Ascending aorta (tissue), 2 donors: ENCODE results near the gene TXNRD1. TPM values are rescaled to one million over a fixed set of nuclear protein-coding genes. Genes with fewer than 3 reads are reported as not detected.

Experiments
- DNase-seq, 2 donors: peaks; one replicate each; pipeline ENCODE4 v3.0.0-alpha.2; 2019; ENCODE audit warnings: low spot score in 2 of 2
- H3K27ac ChIP-seq, 2 donors: fragments of 200-600 bp; sonication (generic); one replicate each; pipeline ENCODE4 v1.5.1; 2016 to 2017; ENCODE audit warnings: mild to moderate bottlenecking in 1 of 2
- H3K27me3 ChIP-seq: fragments of 200-600 bp; sonication (generic); one replicate; pipeline ENCODE4 v1.5.1; 2017
- H3K36me3 ChIP-seq, 2 donors: fragments of 200-600 bp; sonication (generic); one replicate each; pipeline ENCODE4 v1.5.1; 2016
- H3K4me1 ChIP-seq, 2 donors: fragments of 200-600 bp; sonication (generic); one replicate each; pipeline ENCODE4 v1.5.1; 2016 to 2017; ENCODE audit warnings: mild to moderate bottlenecking in 1 of 2
- H3K4me3 ChIP-seq, 2 donors: fragments of 200-600 bp; sonication (generic); one replicate each; pipeline ENCODE4 v1.5.1; 2016 to 2017; ENCODE audit warnings: mild to moderate bottlenecking in 1 of 2
- H3K9me3 ChIP-seq, 2 donors: fragments of 200-600 bp; sonication (generic); one replicate each; pipeline ENCODE4 v1.5.1; 2016
- intact Hi-C: fragments of 100-400 bp; cut with DNase I; formaldehyde crosslinking; loops from one replicate; pipeline ENCODE4 v1.15.1; 2023
- total RNA-seq: library from RNA; depleted of rRNA; stranded (reverse); fragments of >200 nt; gene quantifications from one replicate; pipeline ENCODE4 v1.1.0, GENCODE V29; 2016
- TF ChIP-seq, protein P1 (sequence below), 3 experiments: fragments of 200-600 bp in 2 of 3; fragments of 450-650 bp in 1 of 3; sonication (generic) in 2 of 3; IDR thresholded peaks; one replicate each; pipeline ENCODE4 v1.5.1; 2016 to 2019; ENCODE audit warnings: antibody characterized with exemption in 3 of 3, mild to moderate bottlenecking in 1 of 3, moderate library complexity in 1 of 3

TXNRD1 gene
- total RNA-seq, 1 donor from 2014 or later, result 67.4 TPM

DNA sequence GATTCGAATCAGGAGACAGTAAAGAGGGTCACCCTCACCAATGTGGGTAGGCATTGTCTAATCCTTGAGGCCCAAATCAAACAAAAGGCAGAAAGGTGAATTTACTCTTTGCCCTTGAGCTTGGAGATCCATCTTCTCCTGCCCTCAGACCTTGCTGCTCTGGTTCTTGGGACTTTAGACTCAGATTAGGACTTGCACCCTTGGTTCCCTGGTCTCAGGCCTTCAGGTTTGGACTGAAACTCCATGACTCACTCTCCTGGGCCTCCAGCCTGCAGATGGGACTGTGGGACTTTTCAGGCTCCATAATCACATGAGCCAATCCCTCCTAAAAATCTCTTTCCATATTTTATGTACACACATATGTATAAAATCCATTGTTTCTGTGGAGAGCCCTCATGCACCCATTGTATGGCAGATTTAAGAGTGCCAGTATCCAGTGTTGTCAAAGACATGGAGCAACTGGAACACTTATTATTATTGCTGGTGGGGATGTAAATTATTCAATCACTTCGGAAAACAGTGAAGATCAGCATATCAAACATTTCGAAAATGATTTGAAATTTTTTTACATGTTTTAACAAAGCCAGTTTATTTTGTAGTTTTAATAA, 136.6 kb downstream of the TXNRD1 start:
- H3K27me3 ChIP-seq, result no peaks in the 10 kb centered on the region
- no peak for DNase-seq
- intact Hi-C loops, result no loop called here
- H3K4me1 ChIP-seq, result peaks cover 0 to 22% of the 10 kb centered on the region in 2 donors
- no peak overlapping the region for H3K27ac ChIP-seq
- H3K9me3 ChIP-seq, result no peaks in the 10 kb centered on the region
- H3K4me3 ChIP-seq, result no peak overlapping the region
- TF ChIP-seq, protein P1, sequence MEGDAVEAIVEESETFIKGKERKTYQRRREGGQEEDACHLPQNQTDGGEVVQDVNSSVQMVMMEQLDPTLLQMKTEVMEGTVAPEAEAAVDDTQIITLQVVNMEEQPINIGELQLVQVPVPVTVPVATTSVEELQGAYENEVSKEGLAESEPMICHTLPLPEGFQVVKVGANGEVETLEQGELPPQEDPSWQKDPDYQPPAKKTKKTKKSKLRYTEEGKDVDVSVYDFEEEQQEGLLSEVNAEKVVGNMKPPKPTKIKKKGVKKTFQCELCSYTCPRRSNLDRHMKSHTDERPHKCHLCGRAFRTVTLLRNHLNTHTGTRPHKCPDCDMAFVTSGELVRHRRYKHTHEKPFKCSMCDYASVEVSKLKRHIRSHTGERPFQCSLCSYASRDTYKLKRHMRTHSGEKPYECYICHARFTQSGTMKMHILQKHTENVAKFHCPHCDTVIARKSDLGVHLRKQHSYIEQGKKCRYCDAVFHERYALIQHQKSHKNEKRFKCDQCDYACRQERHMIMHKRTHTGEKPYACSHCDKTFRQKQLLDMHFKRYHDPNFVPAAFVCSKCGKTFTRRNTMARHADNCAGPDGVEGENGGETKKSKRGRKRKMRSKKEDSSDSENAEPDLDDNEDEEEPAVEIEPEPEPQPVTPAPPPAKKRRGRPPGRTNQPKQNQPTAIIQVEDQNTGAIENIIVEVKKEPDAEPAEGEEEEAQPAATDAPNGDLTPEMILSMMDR (IDR thresholded peaks at IDR 0.05), result no peak
- peaks cover 43 to 68% of the 10 kb centered on the region in 2 donors for H3K36me3 ChIP-seq

DNA sequence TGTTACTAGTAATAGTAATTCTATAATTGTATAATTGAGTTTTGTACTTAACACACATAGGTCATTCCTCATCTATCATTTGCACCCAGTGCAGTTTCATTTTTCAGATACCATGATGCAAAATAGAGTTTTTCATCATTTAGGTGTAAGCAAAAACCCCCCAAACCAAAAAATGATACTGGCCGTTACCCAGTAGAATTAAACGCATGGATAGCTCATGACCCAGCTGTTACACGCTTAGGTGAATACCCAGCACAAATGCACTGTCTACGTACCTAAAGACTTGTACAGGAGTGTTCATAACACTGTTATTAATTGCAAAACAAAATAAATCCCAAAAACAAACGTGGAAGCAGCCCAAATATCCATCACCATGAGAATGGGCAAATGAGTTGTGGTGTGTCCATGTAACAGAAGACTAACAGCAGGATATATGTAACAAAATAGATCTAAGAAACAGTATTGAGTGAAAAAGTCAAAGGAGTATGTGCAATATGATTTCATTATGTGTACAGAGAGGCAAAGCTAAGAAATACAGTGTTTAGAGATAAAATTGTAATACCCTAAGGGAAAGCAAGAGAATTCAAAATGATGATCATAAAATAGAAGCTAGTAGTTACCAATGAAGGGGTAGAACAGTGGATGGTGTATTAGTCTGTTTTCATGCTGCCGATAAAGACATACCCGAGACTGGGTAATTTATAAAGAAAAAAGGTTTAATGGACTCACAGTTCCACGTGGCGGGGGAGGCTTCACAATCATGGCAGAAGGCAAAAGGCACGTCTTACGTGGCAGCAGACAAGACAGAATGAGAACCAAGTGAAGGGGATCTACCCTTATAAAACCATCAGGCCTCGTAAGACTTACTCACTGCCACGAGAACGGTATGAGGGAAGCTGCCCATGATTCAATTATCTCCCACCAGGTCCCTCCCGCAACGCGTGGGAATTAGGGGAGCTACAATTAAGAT, 137.7 kb downstream of the TXNRD1 start:
- no peak overlapping the region for H3K4me3 ChIP-seq
- H3K9me3 ChIP-seq, result no peaks in the 10 kb centered on the region
- H3K27me3 ChIP-seq, result no peaks in the 10 kb centered on the region
- intact Hi-C loops, result no loop called here
- peak in 1 of 2 donors; percentile 34 for DNase-seq
- TF ChIP-seq, protein P1 (IDR thresholded peaks at IDR 0.05), result no peak
- H3K36me3 ChIP-seq, result peaks cover 35 to 58% of the 10 kb centered on the region in 2 donors
- H3K27ac ChIP-seq, result no peak overlapping the region
- H3K4me1 ChIP-seq, result peaks cover 0 to 16% of the 10 kb centered on the region in 2 donors

DNA sequence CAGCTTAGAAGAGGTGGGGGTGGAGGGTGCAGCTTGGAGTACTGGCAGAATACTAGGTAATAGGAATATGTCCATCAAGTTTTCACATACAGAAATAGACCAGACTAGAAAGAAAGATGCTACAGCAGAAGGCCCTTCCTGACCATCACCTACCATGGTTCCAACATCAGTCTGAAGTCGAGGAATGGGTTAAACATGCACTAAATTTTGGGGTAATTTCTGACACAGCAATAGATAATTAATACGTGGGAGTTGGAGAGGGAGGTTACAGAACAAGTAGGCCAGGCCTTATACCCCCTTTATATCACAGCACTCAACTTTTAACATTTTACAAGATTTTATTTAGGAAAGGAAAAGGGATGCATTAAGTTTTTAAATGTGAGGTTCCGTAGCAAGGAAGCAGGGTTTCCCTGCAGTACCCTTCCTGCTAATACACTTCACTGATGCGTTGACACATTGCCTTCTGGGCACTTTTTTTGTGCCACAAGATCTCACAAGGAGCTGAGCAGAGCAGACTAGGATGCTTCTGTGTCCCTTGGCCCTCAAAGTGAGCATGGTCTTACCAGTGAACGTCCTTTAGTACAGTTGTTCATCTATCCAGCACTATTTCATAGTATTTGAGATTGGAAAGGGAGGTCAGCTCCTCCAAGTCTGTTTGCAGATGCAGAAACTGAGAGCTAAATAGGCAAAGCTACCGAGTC, 138.7 kb downstream of the TXNRD1 start:
- DNase-seq, result peak in 1 of 2 donors; percentile 30
- no peaks in the 10 kb centered on the region for H3K9me3 ChIP-seq
- intact Hi-C loops, result no loop called here
- H3K36me3 ChIP-seq, result peaks cover 26 to 48% of the 10 kb centered on the region in 2 donors
- no peaks in the 10 kb centered on the region for H3K27me3 ChIP-seq
- no peak overlapping the region for H3K27ac ChIP-seq
- H3K4me1 ChIP-seq, result peaks cover 0 to 9% of the 10 kb centered on the region in 2 donors
- no peak overlapping the region for H3K4me3 ChIP-seq
- TF ChIP-seq, protein P1 (IDR thresholded peaks at IDR 0.05), result no peak

DNA sequence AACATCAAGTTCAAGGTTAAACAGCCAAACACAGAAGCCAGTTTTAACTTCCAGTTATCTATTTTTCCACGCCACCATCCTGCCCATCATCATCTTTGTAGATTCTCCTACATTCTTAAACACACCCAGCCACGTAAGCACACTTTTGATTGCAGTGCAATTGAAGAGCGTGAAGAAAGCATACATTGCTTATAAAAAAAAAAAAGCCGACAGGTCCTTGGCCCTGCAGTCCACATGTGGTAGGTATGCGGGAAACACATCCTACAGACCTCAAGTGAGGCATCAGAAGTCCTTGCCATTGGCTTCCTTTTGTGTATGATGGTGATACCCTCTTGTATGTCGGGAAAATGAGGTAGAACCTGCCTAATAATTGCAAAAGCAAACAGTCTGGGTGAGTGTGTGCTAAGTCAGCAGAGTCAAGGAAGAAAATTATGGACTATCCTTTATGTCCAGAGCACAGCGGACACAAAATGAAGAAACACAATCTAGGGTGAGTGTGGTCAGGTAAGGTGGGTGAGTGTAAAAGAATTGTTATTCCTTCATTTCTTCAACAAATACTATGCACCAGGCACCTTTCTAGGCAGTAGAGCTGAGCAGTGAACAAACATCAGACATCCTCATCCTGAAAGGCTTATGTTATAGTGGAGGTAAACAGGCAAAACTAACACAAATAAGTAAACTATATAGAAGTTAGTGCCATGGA, 139.4 kb downstream of the TXNRD1 start:
- Histone ChIP-seq H3K4me1 (peaks cover 0 to 9% of the 10 kb centered on the region in 2 donors), H3K9me3 (peaks cover 0 to 1% of the 10 kb centered on the region in 2 donors), H3K27ac (peak overlapping the region in 1 of 2 donors; percentile 11), H3K27me3 (no peaks in the 10 kb centered on the region), H3K4me3 (no peak overlapping the region), H3K36me3 (peaks cover 22 to 41% of the 10 kb centered on the region in 2 donors)
- intact Hi-C loops, result no loop called here
- peak in 1 of 2 donors; percentile 34 for DNase-seq
- TF ChIP-seq, protein P1 (IDR thresholded peaks at IDR 0.05), result no peak

DNA sequence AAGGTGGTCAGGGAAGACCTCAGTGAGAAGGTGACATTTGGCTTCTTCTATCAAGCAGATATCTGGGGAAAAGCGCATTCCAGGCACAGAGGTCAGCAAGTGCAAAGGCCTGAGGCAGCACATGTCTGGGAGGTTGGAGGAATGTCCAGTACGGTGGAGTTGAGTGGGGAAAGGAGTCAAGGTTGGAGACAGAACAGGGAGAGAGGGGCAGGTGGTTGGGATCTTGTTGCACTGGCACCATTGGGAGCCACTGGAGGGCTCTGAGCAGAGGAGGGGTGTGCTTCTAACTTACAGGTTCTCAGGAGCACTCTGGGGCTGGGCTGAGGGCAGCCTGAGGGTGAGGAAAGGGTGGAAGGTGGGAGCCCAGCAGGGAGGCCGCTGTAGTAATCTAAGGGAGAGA, 140.1 kb downstream of the TXNRD1 start:
- no peak overlapping the region for H3K4me3 ChIP-seq
- peaks cover 0 to 7% of the 10 kb centered on the region in 2 donors for H3K9me3 ChIP-seq
- peaks cover 16 to 35% of the 10 kb centered on the region in 2 donors for H3K36me3 ChIP-seq
- intact Hi-C loops, result no loop called here
- TF ChIP-seq, protein P1 (IDR thresholded peaks at IDR 0.05), result no peak
- DNase-seq, result peak in 1 of 2 donors; percentile 21
- H3K27me3 ChIP-seq, result no peaks in the 10 kb centered on the region
- H3K27ac ChIP-seq, result peak overlapping the region; percentile 19 to 61
- H3K4me1 ChIP-seq, result peaks cover 0 to 9% of the 10 kb centered on the region in 2 donors
